Measurements from ENCODE around the gene NECAB3. TPM values are rescaled to one million over a fixed set of nuclear protein-coding genes. Genes with fewer than 3 reads are reported as not detected.
A peak's percentile ranks its signal among the peaks of the same experiment; 100 is the strongest.

The NECAB3 gene
- total and polyA plus RNA-seq, 2 of the 13 experiments (the other 11 are each of a cell fraction or from before 2014, with no cell fraction given) = 61.5 to 65.5 TPM

DNA sequence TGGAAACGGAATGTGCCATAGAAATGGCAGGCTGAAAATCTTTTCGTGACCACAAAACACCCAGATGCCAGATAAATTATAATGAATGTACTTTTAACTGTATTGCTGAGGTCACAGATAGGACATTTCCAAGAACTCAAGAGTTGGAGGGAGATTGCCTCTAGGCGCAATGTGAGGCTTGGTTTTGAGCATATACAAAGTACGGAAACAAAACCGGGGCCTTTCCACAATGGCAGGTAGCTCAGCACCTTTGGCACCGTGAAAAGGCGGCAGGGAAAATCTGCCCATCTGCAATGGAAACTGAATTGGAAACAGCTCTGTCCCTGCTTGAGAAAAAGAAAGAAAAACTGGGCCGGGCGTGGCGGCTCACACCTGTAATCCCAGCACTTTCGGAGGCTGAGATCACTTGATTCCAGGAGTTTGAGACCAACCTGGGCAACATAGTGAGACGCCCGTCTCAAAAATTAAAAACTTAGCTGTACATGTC, 22.6 kb downstream of the NECAB3 start:
- Histone ChIP-seq H3K9me3 (ENCODE audit: low read length) (no peaks in the 10 kb centered on the region), H3K79me2 (ENCODE audit: insufficient read depth, low read length) (no peaks in the 10 kb centered on the region), H3K4me1 (ENCODE audit: insufficient read depth, low read length) (peaks cover 37% of the 10 kb centered on the region), H2AFZ (ENCODE audit: low read length) (no peak overlapping the region), H3K9ac (ENCODE audit: insufficient read depth, low read depth, low read length) (no peak overlapping the region), H3K27me3 (ENCODE audit: control insufficient read depth in 1 of 2, insufficient read depth in 2 of 2, low read length in 2 of 2) (no peaks in the 10 kb centered on the region), H3K36me3 (replicated peaks in 1 of 2; ENCODE audit: control insufficient read depth in 1 of 2, insufficient read depth in 2 of 2, low read length in 2 of 2) (peaks cover 0 to 3% of the 10 kb centered on the region in 2 experiments; a peak in 1 of 5 replicates), H3K4me2 (ENCODE audit: low read depth, low read length) (no peak overlapping the region), H3K27ac (ENCODE audit: extremely low read length, insufficient read depth, low read length) (no peak overlapping the region), H4K20me1 (ENCODE audit: insufficient read depth, low read length) (no peaks in the 10 kb centered on the region; the same call in 1 of the 2 replicates), H3K4me3 (replicated peaks in 1 of 3; ENCODE audit: insufficient read depth in 1 of 3, low read depth in 2 of 3, low read length in 3 of 3) (no peak overlapping the region)
- DNase-seq (ENCODE audit: low spot score) (no peak), ATAC-seq (no peak), FAIRE-seq (no peak)
- intact Hi-C loops (cut with micrococcal nuclease; ENCODE audit: unreplicated experiment) (loop anchor here (2.0 to 5.0 kb wide), 2 partner anchors 134 to 195 kb away; no protein-coding TSS in a partner anchor), in situ Hi-C loops (cut with HindIII; ENCODE audit: extremely low pct_ligation_motif_present, low pct_unique_long_range_greater_than_20kb) (loop anchor here (5.0 kb wide), 1 partner anchor 189 kb away; no protein-coding TSS in a partner anchor)
- no TSS peak for BruUV-seq (replicated peaks)
- ChIA-PET POLR2A (interaction anchor here (0.8 to 2.2 kb wide), 2 partner anchors 12 to 207 kb away, joined by 3 to 8 read pairs; partner anchors contain the start of gene SNTA1), CTCF (ENCODE audit: low intra/inter-chr PET ratio, low total read pairs) (interaction anchor here (1.7 to 4.7 kb wide), 2 partner anchors 135 to 193 kb away, joined by 4 to 53 read pairs; no protein-coding TSS in a partner anchor)
- 69% methylated on average over 13 of the region's 13 CpGs for WGBS (ENCODE audit: low lambda C conversion rate)
- TF ChIP-seq ZNF746 (CRISPR knock-in tag; IDR thresholded peaks at IDR 0.05) = 0 out of 2 replicates have a peak, but pooled peaks have one; percentile 34
- peak; percentile 8; the same call in 1 of the 2 replicates for TF ChIP-seq POLR2AphosphoS5 (IDR thresholded peaks at IDR 0.05; ENCODE audit: low read depth, low read length)
- peak; percentile 6; the same call in 1 of the 2 replicates for TF ChIP-seq AKAP8 (CRISPR knock-in tag; IDR thresholded peaks at IDR 0.05)
- TF ChIP-seq, protein P1, sequence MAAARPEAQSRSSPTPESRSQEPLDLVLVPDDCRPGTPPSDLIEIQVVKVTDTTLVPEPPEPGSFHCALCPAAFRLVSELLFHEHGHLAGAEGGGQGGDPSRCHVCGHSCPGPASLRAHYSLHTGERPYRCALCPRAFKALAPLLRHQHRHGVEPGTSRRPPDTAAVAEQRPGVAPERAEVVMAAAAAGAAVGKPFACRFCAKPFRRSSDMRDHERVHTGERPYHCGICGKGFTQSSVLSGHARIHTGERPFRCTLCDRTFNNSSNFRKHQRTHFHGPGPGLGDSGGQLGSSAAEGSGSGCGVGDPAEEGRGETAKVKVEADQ (CRISPR knock-in tag; IDR thresholded peaks at IDR 0.05; ENCODE audit: borderline replicate concordance) = 0 out of 2 replicates have a peak, but pooled peaks have one; percentile 30
- TF ChIP-seq ZNF670 (CRISPR knock-in tag; IDR thresholded peaks at IDR 0.05; ENCODE audit: borderline replicate concordance) = no peak
- TF ChIP-seq, protein P2, sequence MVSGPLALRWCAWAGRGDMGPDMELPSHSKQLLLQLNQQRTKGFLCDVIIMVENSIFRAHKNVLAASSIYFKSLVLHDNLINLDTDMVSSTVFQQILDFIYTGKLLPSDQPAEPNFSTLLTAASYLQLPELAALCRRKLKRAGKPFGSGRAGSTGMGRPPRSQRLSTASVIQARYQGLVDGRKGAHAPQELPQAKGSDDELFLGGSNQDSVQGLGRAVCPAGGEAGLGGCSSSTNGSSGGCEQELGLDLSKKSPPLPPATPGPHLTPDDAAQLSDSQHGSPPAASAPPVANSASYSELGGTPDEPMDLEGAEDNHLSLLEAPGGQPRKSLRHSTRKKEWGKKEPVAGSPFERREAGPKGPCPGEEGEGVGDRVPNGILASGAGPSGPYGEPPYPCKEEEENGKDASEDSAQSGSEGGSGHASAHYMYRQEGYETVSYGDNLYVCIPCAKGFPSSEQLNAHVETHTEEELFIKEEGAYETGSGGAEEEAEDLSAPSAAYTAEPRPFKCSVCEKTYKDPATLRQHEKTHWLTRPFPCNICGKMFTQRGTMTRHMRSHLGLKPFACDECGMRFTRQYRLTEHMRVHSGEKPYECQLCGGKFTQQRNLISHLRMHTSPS (CRISPR knock-in tag; IDR thresholded peaks at IDR 0.05; ENCODE audit: low read depth) = no peak
- TF ChIP-seq BORCS8-MEF2B (CRISPR knock-in tag; IDR thresholded peaks at IDR 0.05) = 0 out of 2 replicates have a peak, but pooled peaks have one; percentile 5
- TF ChIP-seq ZC3H13 (CRISPR knock-in tag; IDR thresholded peaks at IDR 0.05) = peak; percentile 46; the same call in 1 of the 2 replicates
- no peak for TF ChIP-seq ZNF451 (CRISPR knock-in tag; IDR thresholded peaks at IDR 0.05)
- TF ChIP-seq, protein P3, sequence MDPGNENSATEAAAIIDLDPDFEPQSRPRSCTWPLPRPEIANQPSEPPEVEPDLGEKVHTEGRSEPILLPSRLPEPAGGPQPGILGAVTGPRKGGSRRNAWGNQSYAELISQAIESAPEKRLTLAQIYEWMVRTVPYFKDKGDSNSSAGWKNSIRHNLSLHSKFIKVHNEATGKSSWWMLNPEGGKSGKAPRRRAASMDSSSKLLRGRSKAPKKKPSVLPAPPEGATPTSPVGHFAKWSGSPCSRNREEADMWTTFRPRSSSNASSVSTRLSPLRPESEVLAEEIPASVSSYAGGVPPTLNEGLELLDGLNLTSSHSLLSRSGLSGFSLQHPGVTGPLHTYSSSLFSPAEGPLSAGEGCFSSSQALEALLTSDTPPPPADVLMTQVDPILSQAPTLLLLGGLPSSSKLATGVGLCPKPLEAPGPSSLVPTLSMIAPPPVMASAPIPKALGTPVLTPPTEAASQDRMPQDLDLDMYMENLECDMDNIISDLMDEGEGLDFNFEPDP (CRISPR knock-in tag; conservative IDR thresholded peaks at IDR 0.05) = 0 out of 2 replicates have a peak, but pooled peaks have one; percentile 86
- TF ChIP-seq RAD21 (CRISPR knock-in tag; IDR thresholded peaks at IDR 0.05) = no peak
- TF ChIP-seq SSRP1 (CRISPR knock-in tag; IDR thresholded peaks at IDR 0.05) = no peak
- TF ChIP-seq POLR2G (IDR thresholded peaks at IDR 0.05; ENCODE audit: low read depth, low read length) = peak; percentile 17; the same call in 1 of the 2 replicates
- 0 out of 2 replicates have a peak, but pooled peaks have one; percentile 56 for TF ChIP-seq ZNF547 (CRISPR knock-in tag; IDR thresholded peaks at IDR 0.05)
- no peak for TF ChIP-seq ZSCAN9 (CRISPR knock-in tag; IDR thresholded peaks at IDR 0.05; ENCODE audit: borderline replicate concordance)
- 0 out of 2 replicates have a peak, but pooled peaks have one; percentile 39 for TF ChIP-seq ZNF33B (CRISPR knock-in tag; IDR thresholded peaks at IDR 0.05)
- TF ChIP-seq, protein P4, sequence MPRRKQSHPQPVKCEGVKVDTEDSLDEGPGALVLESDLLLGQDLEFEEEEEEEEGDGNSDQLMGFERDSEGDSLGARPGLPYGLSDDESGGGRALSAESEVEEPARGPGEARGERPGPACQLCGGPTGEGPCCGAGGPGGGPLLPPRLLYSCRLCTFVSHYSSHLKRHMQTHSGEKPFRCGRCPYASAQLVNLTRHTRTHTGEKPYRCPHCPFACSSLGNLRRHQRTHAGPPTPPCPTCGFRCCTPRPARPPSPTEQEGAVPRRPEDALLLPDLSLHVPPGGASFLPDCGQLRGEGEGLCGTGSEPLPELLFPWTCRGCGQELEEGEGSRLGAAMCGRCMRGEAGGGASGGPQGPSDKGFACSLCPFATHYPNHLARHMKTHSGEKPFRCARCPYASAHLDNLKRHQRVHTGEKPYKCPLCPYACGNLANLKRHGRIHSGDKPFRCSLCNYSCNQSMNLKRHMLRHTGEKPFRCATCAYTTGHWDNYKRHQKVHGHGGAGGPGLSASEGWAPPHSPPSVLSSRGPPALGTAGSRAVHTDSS (CRISPR knock-in tag; conservative IDR thresholded peaks at IDR 0.05) = no peak
- no peak for TF ChIP-seq ZNF329 (CRISPR knock-in tag; IDR thresholded peaks at IDR 0.05; ENCODE audit: low read depth)
